NCI-H2196 (cell line): ENCODE results near the gene ANKRD6.
A peak's percentile ranks its signal among the peaks of the same experiment; 100 is the strongest.

Experiments used
- DNase-seq: peaks from one replicate; lab custom pipeline; 2025; ENCODE audit not compliant: unreplicated experiment; lab: John Stamatoyannopoulos, UW

The ANKRD6 gene

DNA sequence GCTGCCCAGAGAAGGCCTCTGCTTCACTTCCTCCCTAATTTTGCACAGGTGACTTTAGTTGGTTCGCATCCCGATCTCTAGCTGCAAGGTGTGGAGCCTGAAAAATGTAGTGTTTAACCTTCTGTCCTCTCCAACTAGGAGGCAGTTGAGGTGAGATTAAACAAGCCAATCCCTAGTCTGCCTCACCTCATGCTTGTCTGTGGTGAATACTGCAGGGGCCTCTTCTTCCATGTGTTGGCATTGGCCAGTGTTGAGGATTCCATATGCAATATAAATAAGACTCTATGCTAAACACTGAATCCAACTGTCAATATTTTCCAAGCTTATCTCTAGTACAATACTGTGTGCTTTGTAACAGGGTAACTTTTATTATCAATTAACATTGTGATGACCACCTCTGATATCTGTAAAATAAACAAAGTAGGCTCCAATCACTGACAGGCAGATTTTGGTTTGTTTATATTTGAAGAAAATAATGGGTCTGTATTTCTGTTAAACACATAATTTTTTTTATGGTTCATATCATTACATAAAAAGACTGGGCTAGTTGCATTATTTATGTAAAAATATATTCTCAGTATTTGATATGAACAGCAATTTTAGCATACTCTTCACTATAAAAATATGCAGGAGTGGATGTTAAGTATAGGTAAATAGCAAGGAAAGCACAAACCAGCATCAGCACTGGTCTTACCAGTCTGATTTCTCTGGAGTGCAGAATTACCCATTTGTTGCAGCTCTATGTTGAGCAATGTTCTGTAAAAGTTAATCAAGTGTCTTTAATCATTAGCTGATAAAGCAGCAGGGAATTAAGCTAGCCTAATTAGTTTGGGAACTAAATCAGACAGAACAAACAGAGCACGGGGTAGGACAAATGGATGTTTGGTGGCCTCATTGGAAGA, 74.0 kb downstream of the ANKRD6 start:
- no peak for DNase-seq

DNA sequence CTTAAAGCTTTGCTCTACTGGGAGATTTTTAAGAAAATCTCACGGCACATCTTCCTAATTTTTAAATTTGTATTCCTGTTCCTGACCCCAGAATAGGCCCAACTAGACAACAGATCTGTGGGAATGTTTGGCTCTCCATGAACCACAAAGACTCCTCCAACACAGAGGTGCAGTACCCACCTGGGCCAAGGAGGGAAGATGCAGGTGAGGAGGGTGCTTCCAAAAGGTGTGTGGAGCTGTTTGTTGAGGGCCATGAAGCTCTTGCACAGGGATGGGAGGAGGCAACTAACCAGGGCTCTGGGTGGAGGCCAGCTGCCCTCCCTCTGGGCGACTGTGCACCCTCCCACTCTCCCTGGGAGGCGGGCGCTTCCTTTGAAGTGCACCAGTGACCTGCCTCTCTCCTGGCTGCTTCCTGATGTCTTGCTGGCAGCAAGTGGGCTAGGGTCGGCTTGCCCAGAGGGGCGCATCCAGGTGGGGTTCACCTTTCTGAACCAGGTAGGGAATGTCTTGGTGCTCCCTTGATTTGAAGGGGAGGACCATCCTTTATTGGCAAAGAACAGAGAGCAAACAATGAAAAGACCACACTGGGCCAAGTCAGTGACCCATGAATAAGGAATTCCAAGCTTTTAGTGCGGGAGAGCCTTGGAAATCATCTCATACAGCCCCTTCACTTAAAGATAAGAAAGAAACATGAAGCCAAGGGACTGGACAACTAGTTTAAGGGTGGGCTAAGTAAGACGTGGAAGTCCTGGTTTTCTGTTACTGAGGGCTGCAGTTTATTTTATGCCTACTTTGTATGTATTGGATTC, 76.0 kb downstream of the ANKRD6 start:
- peak; percentile 75 for DNase-seq

DNA sequence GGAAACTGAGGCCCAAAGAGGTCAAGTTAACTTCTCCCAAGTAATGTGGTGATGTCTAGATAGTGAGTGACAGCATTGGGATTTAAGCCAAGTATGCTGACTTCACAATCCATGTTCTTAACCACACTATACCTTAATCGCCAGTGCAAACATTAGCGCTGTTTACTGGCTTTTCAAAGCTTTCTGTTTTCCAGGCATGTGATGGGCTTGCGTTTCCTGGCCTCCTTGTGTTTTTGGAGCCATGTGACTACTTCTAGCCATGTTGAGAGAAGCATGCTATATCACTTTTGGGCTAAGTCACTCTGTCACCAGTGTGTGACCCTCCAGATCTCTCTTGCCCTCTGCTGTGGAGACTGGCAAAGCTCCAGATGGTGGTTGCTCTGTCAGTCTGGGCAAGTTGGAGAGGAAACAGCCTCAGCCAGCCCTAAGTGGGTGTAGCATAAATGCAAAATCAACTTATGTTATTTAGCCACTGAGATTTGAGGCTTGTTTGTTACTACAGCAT, 76.9 kb downstream of the ANKRD6 start:
- peak; percentile 62 for DNase-seq

DNA sequence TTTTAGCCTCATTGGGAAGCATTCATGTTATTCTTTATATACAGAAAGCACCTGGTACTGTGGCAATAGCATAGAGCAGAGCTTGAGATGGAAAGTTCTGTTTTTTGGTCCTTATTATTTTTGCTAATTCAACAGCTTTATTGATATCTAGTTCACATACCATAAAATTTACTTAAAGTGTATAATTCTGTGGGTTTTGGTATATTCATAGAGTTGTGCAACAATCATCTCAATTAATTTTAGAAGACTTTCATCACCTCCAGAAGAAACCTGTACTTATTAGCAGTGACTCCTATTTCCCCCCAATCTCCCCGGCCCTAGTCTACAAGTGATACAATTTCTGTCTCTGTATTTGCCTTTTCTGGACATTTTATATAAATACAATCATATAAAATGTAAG, 77.4 kb downstream of the ANKRD6 start:
- DNase-seq = no peak

DNA sequence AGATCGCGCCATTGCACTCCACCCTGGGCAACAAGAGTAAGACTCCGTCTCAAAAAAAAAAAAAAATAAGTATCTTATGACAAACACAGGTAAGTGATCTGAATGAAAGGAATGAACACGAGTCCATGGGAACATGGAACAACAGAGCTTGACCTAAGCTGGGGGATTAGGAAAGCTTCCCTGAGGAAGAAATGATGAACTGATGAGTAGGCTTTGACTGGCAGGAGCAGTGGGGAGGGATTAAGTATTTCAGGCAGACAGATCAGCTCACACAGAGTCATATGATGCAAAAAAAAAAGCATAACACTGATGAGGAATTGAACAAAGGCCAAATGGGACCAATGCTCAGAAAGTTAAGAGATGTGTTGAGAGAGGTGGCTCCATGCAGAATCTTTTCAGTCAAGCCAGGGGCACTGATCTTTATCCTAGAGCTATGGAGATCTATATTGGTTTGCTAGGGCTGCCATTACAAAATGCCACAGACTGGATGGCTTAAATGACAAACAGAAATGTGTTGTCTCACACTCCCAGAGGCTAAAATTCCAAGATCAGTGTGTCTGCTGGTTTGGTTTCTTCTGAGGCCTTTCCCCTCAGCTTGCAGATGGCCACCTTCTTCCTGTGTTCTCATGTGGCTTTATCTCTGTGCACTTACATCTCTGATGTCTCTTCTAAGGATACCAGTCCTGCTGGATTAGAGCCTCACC, 85.6 kb downstream of the ANKRD6 start:
- no peak for DNase-seq

DNA sequence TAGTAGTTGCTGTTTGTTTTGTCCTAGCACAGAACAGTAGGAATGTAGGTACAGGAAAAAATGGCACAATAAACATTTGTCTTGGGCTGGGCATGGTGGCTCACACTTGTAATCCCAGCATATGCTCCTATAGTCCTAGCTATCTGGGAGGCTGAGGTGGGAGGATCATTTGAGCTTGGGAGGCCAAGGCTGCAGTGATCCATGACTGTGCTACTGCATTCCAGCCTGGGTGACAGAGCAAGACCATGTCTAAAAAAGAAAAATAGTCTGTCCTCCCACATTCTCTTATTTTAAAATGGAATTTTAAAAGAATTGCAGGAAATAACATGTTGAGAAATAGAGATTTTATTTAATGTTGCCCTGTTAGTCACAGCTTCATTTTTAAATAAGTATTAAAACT, 87.8 kb downstream of the ANKRD6 start:
- DNase-seq = no peak

DNA sequence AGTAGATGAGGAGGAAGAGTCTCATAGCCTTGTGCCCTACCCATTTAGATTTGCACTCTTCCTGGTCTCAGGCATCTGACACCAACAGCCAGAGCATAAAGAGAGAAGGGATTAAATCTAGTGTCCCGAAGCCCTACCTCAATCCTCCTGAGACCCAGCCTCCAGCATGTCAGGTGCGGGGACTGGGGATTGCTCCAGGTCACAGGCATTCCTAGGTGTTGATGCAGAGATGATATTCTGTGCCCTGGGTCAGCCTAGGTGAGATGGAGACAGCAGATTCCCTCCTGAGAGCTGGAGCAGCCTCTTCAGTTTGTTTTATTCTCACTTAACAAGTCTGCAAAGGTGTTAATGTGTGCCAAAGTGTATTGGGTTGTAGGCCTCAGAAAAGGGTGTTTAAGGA, 89.8 kb downstream of the ANKRD6 start:
- no peak for DNase-seq

DNA sequence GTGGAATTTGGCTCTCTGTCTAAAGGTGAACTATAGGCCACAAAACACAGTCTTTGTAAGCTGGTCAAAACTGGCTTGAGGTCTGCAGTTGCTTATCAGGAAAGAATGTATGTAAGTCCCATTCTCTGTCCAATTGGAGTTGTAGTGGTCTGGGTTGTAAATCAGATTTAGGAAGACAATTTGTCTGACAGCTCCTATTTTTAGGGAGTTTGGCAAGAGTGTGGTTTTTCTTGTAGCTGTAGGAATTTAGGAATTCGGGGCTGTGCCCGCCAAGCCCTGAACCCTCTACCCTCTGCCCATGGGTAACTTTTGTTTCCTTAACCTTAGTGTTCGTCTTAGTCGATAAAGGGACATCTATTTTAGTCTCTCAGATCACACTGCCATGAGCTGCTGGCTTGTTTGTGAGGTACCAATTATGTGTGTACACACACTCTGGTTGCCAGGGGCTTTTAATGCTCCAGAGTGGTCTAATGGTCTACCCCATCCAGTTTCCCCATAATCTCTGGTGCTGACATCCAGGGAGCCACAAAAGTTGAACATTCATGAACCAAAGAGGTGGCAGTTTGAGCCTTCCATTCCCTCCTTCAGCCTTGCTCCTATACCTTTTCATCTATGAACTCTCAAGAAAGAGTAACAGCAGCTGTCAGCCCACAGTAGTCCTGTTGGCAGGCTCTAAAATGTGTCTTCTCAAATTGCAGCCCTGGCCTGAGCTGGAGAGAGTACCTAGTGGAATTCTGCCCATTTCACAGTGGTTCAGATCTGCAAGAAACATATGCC, 93.0 kb downstream of the ANKRD6 start:
- DNase-seq = no peak

DNA sequence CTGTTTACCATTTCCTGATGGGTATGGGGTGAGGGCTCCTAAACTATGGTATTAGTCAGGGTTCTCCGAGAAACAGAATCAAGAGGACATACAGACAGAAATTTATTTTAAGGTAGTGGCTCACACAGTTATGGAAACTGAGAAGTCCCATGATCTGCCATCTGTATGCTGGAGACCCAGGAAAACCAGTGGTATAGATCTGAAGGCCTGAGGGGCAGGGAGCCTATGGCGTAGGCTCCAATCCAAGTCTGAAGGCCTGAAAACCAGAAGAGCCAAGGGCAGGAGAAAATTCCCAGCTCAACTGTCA, 93.6 kb downstream of the ANKRD6 start:
- no peak for DNase-seq

DNA sequence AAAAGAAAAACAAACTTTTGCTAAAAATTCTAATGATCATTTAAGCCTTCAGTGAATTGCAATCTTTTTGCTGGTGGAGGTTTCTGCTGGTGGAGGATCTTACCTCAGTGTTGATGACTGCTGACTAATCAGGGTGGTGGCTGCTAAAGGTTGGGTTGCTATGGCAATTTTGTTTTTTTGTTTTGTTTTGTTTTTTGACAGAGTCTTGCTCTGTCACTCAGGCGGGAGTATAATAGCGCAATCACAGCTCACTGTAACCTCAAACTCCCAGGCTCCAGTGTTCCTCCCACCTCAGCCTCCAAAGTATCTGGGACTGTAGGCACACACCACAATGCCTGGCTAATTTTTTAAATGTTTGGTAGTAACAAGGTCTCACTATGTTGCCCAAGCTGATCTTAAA, 94.7 kb downstream of the ANKRD6 start:
- no peak for DNase-seq

DNA sequence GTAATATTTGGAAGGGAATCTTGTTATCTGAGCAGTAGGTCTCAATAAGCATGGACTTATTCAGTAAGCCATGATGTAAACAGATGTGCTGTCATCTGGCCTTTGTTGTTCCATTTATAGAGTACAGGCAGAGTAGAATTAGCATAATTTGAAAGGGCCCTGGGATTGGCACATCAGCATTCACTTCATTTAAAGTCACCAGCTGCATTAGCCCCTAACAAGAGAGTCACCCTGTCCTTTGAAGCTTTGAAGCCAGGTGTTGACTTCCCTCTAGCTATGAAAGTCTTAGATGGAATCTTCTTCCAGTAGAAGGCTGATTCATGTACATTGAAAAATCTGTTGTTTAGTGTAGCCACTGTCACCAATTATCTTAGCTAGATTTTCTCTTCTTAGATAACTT, 95.9 kb downstream of the ANKRD6 start:
- no peak for DNase-seq

DNA sequence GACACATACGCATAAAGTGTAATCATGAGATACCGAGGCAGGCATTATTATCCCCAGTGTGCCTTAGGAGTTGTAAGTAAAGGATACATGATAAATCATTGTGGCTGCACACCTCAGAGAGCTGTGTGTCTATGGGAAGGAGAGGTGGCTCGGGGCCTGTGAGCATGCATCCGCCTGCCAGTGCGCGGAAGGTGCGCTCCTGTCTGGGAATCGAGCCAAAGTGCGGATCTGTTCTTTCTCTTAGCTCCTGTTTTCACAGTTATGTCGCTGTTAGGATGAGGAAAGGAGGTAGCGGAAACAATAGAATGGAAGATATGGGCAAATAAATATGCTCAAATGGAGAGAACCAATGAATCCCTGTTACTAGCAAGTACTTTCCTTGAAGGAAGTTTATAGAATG, 98.0 kb downstream of the ANKRD6 start:
- no peak for DNase-seq

DNA sequence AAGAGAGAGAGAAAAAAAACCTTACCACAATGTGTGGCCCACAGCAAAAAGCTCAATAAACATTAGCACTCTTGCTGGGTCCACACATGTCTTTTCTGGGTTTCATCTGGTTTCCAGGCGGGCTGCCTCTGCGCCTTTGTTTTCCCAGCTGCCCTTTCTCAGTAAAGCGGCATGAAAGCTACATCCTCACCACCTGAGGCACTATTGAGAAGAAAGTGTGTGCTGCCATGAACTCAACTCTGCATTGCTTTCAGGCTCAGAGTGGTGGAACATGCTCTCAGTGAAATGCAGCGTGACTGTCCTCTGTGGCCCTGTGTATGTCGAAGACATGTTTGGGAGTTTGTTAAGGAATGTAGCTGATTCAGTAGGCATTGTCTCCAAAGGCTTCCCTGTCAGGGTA, 103.3 kb downstream of the ANKRD6 start:
- no peak for DNase-seq

DNA sequence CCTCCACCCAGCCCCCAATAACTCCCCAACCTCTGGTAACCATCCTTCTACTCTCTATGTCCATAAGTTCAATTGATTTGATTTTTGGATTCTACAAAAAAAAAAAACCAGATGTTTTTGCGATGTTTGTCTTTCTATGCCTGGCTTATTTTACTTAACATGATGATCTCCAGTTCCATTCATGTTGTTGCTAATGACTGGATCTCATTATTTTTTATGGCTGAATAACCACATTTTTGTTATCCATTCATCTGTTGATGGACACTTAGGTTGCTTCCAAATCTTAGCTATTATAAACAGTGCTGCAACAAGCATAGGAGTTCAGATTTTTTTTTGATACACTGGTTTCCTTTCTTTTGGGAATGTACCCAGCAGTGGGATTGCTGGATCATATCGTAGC, 106.8 kb downstream of the ANKRD6 start:
- no peak for DNase-seq

DNA sequence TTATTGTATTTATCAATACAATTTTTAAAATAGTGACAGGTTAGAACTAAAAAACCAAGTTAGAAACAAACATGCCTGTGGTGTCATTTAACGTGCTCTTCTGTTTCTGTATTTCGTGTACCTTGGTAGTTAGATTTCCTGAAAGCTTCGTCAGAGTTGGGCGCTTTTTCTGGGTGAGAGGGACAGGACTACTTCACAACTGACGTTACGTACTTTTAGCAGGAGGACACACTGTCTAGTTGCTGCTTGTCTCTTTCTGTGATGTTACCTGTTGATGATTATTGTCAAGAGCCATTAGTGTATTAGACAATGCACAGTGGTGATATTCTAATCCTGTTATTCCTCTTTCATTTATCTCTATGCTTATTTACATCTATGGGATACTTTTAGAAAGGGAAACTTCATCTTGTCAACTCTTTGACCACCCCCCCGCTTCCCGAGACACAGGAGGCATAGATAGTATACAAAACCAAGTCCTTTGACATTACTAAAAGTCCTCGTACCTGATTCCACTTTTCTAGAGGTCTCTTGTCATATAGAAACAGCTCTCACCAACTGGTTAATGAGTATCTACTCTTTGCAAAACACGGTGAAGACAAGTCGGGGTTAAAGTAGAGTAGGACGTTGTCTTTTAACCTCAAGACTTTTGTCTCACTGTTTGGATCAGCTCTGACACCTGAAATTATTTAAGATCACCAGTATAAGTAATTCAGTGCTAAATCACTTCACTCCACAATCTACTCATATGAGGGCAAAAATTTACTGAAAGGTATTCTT, 109.3 kb downstream of the ANKRD6 start:
- DNase-seq = no peak

DNA sequence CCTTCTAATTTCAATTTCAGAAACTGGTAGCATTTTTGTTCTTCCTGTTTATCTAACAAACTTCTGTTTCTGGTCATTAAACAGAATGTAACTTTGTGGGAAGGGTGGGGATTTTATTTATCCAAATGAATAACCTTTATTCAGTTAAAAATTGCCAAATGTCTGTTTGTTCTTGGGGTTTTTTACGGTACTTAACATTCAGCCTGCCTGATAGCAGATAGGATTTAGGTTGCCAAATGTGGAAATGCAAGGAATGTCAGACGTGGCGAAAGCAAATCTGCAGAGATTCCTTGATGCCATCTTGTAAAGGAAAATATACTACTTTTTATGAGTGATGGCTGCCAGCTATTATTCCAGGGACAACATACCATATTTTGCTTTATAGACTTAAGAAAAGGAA, 109.9 kb downstream of the ANKRD6 start:
- DNase-seq = no peak

DNA sequence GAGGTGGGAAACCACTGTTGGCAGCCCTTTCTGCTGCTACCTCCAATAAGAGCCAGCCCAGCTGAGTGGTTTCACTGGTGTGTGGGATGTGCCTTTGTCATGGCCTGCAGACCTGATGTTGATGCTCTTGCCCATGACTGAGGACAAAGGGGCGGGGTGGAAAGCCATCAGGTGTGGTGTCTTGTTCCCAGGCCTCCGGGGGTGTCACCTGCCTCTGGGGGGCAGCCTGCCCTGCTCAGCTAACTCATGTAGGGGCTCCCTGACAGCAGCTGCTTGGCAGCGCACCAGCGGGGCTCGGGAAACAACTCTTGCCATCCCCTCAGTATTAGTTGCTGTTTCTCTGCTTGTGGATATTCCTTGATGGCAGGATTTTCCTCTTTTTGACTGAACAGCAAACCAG, 114.3 kb downstream of the ANKRD6 start:
- no peak for DNase-seq

DNA sequence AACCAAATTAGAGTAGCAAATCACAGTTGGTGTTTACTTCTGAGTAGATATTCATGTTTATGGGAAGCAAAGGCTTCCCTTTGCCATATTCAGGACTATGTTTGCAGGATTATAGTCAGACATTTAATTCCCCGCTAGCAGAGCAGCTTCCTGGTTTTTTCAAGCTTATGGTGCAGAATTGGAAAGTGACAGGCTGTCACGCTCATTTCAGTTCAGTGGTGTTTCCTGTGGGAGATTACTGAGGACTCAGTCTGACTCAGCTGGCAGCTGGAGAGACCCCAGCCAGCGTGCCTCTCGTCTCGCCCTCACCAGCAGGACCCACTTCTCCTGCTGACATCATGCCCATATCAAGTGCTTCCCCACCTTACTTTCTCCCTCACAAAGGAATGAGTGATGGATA, 120.5 kb downstream of the ANKRD6 start:
- no peak for DNase-seq

DNA sequence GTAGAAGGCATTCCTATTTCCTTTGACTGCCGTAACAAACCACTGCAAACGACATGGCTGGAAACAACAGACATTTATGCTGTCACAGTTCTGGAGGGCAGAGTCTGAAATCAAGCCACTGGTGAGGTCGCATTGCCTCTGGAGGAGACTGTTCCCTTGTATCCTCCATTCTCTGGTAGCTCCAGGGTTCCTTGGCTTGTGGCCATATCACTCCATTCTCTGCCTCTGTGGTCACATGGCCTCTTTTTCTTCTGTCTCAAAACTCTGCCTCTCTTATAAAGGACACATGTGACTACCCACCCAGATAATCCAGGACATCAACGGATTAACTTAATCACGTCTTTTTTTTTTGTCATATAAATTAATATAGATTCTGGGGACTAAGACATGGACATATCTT, 121.2 kb downstream of the ANKRD6 start:
- no peak for DNase-seq

DNA sequence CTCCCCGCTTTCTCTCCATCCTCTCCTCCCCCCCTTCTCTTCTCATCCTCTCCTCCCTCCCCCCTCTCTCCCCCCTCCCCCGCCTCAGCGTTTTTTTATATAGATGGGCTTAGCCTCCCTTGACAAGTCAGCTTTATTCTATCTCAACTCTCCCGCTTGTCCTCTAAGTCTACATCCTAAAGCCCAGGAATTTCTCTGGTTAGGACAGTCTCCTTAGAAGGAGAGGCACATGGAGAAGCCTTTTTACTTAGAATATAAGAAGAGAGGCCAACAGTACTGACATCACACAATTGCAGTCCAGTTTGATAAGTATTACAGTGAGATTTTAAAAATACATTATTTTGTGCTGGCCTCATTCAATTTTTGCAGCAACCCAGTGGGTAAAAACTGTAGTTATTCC, 122.1 kb downstream of the ANKRD6 start:
- DNase-seq = no peak
